Measurements from ENCODE around the gene ZNF593. TPM values are rescaled to one million over a fixed set of nuclear protein-coding genes. Genes with fewer than 3 reads are reported as not detected.

Gene ZNF593
- polyA plus RNA-seq, 1 of the 3 experiments (the other 2 are of a cell fraction), result 64.8 TPM

- TF ChIP-seq POLR2AphosphoS5 (IDR thresholded peaks at IDR 0.05; ENCODE audit: low read depth, low read length) (no peak), RCOR1 (IDR thresholded peaks at IDR 0.05; ENCODE audit: low read length) (no peak)
Observed at GRCh38 chr1:26188477-26188876, 18.8 kb downstream of the ZNF593 start (continued).

GRCh38 chr1:26189331-26189730 is 19.6 kb downstream of the ZNF593 start:
- POLR2A ChIA-PET, result no interaction called here
- Histone ChIP-seq H3F3A (replicated peaks; ENCODE audit: insufficient read depth) (no peaks in the 10 kb centered on the region), H3K9me2 (no peaks in the 10 kb centered on the region), H3K27ac (ENCODE audit: low read depth in 2 of 2, low read length in 1 of 2) (no peak overlapping the region), H3K9ac (no peak overlapping the region), H3K36me3 (replicated peaks in 1 of 2; ENCODE audit: control insufficient read depth in 1 of 2, insufficient read depth in 2 of 2, low read length in 1 of 2) (no peaks in the 10 kb centered on the region), H2AFZ (ENCODE audit: low read depth) (no peak overlapping the region), H3K9me3 (no peaks in the 10 kb centered on the region), H3K4me3 (ENCODE audit: low read depth in 2 of 2, low read length in 1 of 2) (no peak overlapping the region), H3K4me2 (no peak overlapping the region), H3K27me3 (ENCODE audit: insufficient read depth) (no peaks in the 10 kb centered on the region; the same call in 1 of the 2 replicates), H3K79me2 (ENCODE audit: insufficient read depth) (no peaks in the 10 kb centered on the region), H3K4me1 (ENCODE audit: control insufficient read depth in 1 of 2, insufficient read depth in 2 of 2, low read depth in 1 of 2, low read length in 1 of 2) (no peaks in the 10 kb centered on the region), H4K20me1 (ENCODE audit: insufficient read depth) (no peaks in the 10 kb centered on the region)
- WGBS (ENCODE audit: low lambda C conversion rate), result 83% methylated on average over 3 of the region's 6 CpGs
- no peak for TF ChIP-seq RFX5 (IDR thresholded peaks at IDR 0.05; ENCODE audit: low read length)
- no peak for TF ChIP-seq MEF2A (IDR thresholded peaks at IDR 0.05; ENCODE audit: borderline replicate concordance, low read depth)
- CTCF ChIA-PET, result interaction anchor here (0.9 to 1.9 kb wide), 5 partner anchors 13 to 26 kb away, joined by 3 to 4 read pairs (median 3); partner anchors contain the start of gene ZNF593
- DNase-seq, result no peak

GRCh38 chr1:26189751-26190275 is 20.1 kb downstream of the ZNF593 start:
- POLR2A ChIA-PET, result no interaction called here

More at GRCh38 chr1:26189751-26190275, 20.1 kb downstream of the ZNF593 start:
- CTCF ChIA-PET, result interaction anchor here (1.0 to 1.9 kb wide), 3 partner anchors 13 to 20 kb away, joined by 3 to 4 read pairs (median 4); partner anchors contain the start of gene ZNF593
- Histone ChIP-seq H2AFZ (ENCODE audit: low read depth) (no peak overlapping the region), H3K4me1 (ENCODE audit: control insufficient read depth in 1 of 2, insufficient read depth in 2 of 2, low read depth in 1 of 2, low read length in 1 of 2) (no peaks in the 10 kb centered on the region), H3K79me2 (ENCODE audit: insufficient read depth) (no peaks in the 10 kb centered on the region), H4K20me1 (ENCODE audit: insufficient read depth) (no peaks in the 10 kb centered on the region), H3K27ac (ENCODE audit: low read depth in 2 of 2, low read length in 1 of 2) (no peak overlapping the region), H3K9ac (no peak overlapping the region), H3K4me2 (no peak overlapping the region), H3K9me3 (no peaks in the 10 kb centered on the region), H3K4me3 (ENCODE audit: low read depth in 2 of 2, low read length in 1 of 2) (no peak overlapping the region), H3F3A (replicated peaks; ENCODE audit: insufficient read depth) (no peaks in the 10 kb centered on the region), H3K27me3 (ENCODE audit: insufficient read depth) (no peaks in the 10 kb centered on the region; the same call in 1 of the 2 replicates), H3K36me3 (replicated peaks in 1 of 2; ENCODE audit: control insufficient read depth in 1 of 2, insufficient read depth in 2 of 2, low read length in 1 of 2) (no peaks in the 10 kb centered on the region), H3K9me2 (no peaks in the 10 kb centered on the region)
- DNase-seq, result no peak
- 64% methylated on average over 5 of the region's 7 CpGs for WGBS (ENCODE audit: low lambda C conversion rate)
- no peak for TF ChIP-seq EP300 (IDR thresholded peaks at IDR 0.05; ENCODE audit: borderline replicate concordance in 1 of 2, low read depth in 1 of 2, low read length in 1 of 2)
- no peak for TF ChIP-seq TAF1 (IDR thresholded peaks at IDR 0.05; ENCODE audit: borderline replicate concordance, low read depth, low read length)
- no peak for TF ChIP-seq RFX5 (IDR thresholded peaks at IDR 0.05; ENCODE audit: low read length)
- peak; percentile 7; the same call in 1 of the 2 replicates for TF ChIP-seq CTCF (IDR thresholded peaks at IDR 0.05)
- TF ChIP-seq RCOR1 (IDR thresholded peaks at IDR 0.05; ENCODE audit: low read length), result no peak

All from SK-N-SH (cell line).